Heart right ventricle (tissue), 16 donors: ENCODE measurements around the gene ABHD16B. TPM values are rescaled to one million over a fixed set of nuclear protein-coding genes. Genes with fewer than 3 reads are reported as not detected.

Source experiments
- ATAC-seq, 8 donors: fragments of 200-7000 bp; cut with Tn5 transposase; one replicate each; pipeline ENCODE4 v1.9.1; 2020; ENCODE audit warnings: mild to moderate bottlenecking in 8 of 8, moderate library complexity in 8 of 8, moderate number of reproducible peaks in 1 of 8
- DNase-seq, 2 donors: peaks; one replicate each; pipeline ENCODE4 v3.0.0-alpha.2; 2020
- H3K27ac ChIP-seq, 10 donors: fragments of 200-600 bp; sonication (generic) in 2 of 10; one replicate each; pipeline versions ENCODE4 v1.5.0 to v1.8.0; 2020 to 2022; ENCODE audit warnings: mild to moderate bottlenecking in 3 of 10
- H3K27me3 ChIP-seq, 7 donors: fragments of 200-600 bp; one replicate each; pipeline ENCODE4 v1.8.0; 2021 to 2022; ENCODE audit warnings: mild to moderate bottlenecking in 2 of 7
- H3K36me3 ChIP-seq, 9 donors: fragments of 200-600 bp; sonication (generic) in 1 of 9; one replicate each; pipeline versions ENCODE4 v1.5.0 to v1.8.0; 2020 to 2022; ENCODE audit warnings: mild to moderate bottlenecking in 2 of 9
- H3K4me1 ChIP-seq, 9 donors: fragments of 200-600 bp; sonication (generic) in 1 of 9; one replicate each; pipeline versions ENCODE4 v1.5.0 to v1.8.0; 2020 to 2022; ENCODE audit warnings: mild to moderate bottlenecking in 4 of 9
- H3K4me3 ChIP-seq, 10 donors: fragments of 200-600 bp; sonication (generic) in 2 of 10; one replicate each; pipeline versions ENCODE4 v1.5.0 to v1.8.0; 2020 to 2022; ENCODE audit warnings: mild to moderate bottlenecking in 7 of 10, moderate library complexity in 2 of 10
- H3K9me3 ChIP-seq, 11 donors: fragments of 200-600 bp in 10 of 11; sonication (generic) in 2 of 11; one replicate each; pipeline versions ENCODE4 v1.5.0 to v1.8.0; 2013 to 2022; ENCODE audit warnings: mild to moderate bottlenecking in 2 of 11, control low read depth in 1 of 11, moderate library complexity in 1 of 11
- WGBS, 2 donors: extraction: QIAGEN DNeasy Blood & Tissue Kit; methylation state at CpG; one replicate each; pipeline ENCODE4 v1.1.7; 2013; ENCODE audit warnings: inconsistent platforms in 1 of 2; 5-methylcytosine and 5-hydroxymethylcytosine counted together
- intact Hi-C, 10 donors: fragments of 100-400 bp; cut with DNase I; formaldehyde crosslinking; loops; one replicate each; pipeline versions ENCODE4 v1.11.1 to v1.14.2; 2022
- polyA plus RNA-seq, 2 donors: library from polyadenylated mRNA; stranded (reverse); fragments of 200-250 nt; gene quantifications; one replicate each; pipeline ENCODE4 v1.2.3, GENCODE V29; 2013
- total RNA-seq, 10 donors: library from RNA; stranded (reverse); fragmentation: NEBNext Ultra II Directional in 3 of 10; extraction: Animal tissue kit (Norgen Biotek cat#: 25700) in 3 of 10; gene quantifications; one replicate each; pipeline versions ENCODE4 v1.2.1 to v1.2.4, GENCODE V29; 2021 to 2023
- TF ChIP-seq, protein P1 (sequence below), 9 donors: fragments of 200-600 bp; sonication (generic) in 2 of 9; IDR thresholded peaks; one replicate each; pipeline versions ENCODE4 v1.5.0 to v1.8.0; 2021 to 2022; ENCODE audit warnings: antibody characterized with exemption in 9 of 9, mild to moderate bottlenecking in 5 of 9, moderate library complexity in 1 of 9
- donor health status: Arrhythmogenic right ventricular cardiomyopathy.
- donor health status: ischemic (EF 13 %, LVEDD 7.1; RV severe dilation, severe dysfunction).
- donor health status: healthy with polysubstance abuse.
- donor health status: DM: no; HTN: yes; CAD: no.
- donor health status: DM: no; HTN: no; CAD: no.
- donor health status: ischemic (EF 25% LVEDD 6.9; RV normal size, moderate dysfunction).
- donor health status: ischemic (EF 25% LVEDD 5.7; RV mildly dilated, moderate dysfunction).
- donor health status: healthy.
- donor health status: DM: yes; HTN: yes; CAD: no.
- donor health status: Ischemic cardiomyopathy.
- donor health status: ischemic (EF 35%, LVEDD 5.7; RV mildly dilated, moderate dysfunction).
- donor health status: nonischemic (EF 11% LVEDD 7.7; RV severe dilation, severe dysfunction).
- donor health status: DM: yes; HTN: yes; CAD: no.
- donor health status: PGD.
- donor health status: ischemic (EF 29% LVEDD 5.4; RV normal size, mild dysfunction).
- donor health status: nonischemic (EF 23%, LVEDD 6.1; RV moderate dilation, normal function).

Gene ABHD16B
- total and polyA plus RNA-seq, 12 donors: 0.32 to 0.59 TPM; not detected in 10

DNA sequence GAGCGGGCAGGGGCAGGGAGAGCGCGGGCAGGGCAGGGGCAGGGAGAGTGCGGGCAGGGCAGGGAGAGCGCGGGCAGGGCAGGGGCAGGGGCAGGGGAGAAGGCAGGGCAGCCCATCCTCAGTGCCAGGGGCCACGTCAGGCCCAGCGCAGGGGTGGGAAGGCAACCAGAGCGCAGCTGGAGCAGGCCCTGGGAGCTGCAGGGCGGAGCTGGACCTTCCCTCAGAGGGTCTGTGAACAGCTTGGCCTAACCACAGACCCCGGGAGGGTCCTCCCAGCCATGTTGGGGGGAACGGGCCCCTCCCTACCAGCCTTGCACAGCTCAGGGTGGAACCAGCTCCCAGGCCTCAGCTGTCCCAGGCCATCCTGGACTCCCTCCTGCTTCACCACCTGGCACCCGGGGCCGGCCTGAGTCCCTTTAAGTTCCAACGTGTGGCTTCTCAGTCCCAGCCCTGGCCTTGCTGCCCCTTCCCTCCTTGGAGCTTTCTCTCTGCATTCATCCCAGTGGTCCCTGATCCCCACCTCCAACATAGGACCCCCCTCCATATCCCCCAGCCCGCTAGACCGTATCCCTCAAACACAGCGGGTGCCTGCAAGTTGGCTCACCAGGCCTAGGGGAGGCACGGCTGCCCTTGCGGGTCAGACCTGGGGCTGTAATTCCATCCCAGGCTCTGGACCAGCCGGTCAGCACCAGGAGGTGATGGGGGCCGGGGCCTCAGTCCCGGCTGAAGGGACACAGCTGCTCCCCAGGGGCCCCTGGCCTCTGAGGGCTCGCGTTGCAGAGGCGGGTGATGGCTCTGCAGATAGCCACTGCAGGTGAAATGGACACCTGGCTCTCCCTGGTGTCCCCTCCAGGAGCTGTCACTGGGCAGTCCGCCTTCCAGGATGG, 24.6 kb upstream of the ABHD16B start:
- H3K36me3 ChIP-seq: no peaks in the 10 kb centered on the region
- TF ChIP-seq, protein P1, sequence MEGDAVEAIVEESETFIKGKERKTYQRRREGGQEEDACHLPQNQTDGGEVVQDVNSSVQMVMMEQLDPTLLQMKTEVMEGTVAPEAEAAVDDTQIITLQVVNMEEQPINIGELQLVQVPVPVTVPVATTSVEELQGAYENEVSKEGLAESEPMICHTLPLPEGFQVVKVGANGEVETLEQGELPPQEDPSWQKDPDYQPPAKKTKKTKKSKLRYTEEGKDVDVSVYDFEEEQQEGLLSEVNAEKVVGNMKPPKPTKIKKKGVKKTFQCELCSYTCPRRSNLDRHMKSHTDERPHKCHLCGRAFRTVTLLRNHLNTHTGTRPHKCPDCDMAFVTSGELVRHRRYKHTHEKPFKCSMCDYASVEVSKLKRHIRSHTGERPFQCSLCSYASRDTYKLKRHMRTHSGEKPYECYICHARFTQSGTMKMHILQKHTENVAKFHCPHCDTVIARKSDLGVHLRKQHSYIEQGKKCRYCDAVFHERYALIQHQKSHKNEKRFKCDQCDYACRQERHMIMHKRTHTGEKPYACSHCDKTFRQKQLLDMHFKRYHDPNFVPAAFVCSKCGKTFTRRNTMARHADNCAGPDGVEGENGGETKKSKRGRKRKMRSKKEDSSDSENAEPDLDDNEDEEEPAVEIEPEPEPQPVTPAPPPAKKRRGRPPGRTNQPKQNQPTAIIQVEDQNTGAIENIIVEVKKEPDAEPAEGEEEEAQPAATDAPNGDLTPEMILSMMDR (IDR thresholded peaks at IDR 0.05): no peak
- peaks cover 26 to 40% (median 37%) of the 10 kb centered on the region in 9 donors for H3K4me1 ChIP-seq
- ATAC-seq (no peak), DNase-seq (no peak)
- peaks cover 0 to 24% (median 0%) of the 10 kb centered on the region in 7 donors for H3K27me3 ChIP-seq
- no peaks in the 10 kb centered on the region for H3K9me3 ChIP-seq
- WGBS, 2 donors: 85 to 87% methylated on average over 20 to 27 of the region's 27 CpGs
- H3K4me3 ChIP-seq: no peak overlapping the region
- peak overlapping the region in 2 of 10 donors; percentile 14 to 15 for H3K27ac ChIP-seq
- intact Hi-C loops: no loop called here

DNA sequence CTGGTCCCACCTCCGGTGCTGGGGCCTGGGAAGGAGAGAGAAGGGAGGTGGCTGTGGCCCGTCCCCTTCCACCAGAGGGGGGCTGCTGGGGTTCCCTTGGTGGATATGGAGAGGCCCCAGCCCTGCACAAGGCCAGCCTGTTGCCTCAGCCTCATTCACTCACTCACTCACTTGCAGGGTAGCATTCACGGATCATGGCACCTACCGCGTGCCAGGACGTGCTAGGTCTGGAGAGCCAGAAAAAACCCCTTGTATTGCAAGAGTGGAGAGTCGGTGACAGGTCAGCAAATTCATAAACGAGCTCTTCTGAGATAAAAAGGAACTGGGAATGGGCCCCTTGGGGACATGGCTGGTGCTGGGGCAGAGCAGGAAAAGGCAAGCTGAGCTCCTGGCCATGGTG, 23.8 kb upstream of the ABHD16B start:
- Histone ChIP-seq H3K36me3 (no peaks in the 10 kb centered on the region), H3K27ac (peak overlapping the region in 1 of 10 donors; percentile 15), H3K4me3 (no peak overlapping the region), H3K4me1 (peaks cover 26 to 32% (median 31%) of the 10 kb centered on the region in 9 donors), H3K27me3 (peaks cover 0 to 20% (median 0%) of the 10 kb centered on the region in 7 donors), H3K9me3 (no peaks in the 10 kb centered on the region)
- 59 to 73% methylated on average over 8 of the region's 8 CpGs for WGBS, 2 donors
- TF ChIP-seq, protein P1 (IDR thresholded peaks at IDR 0.05): no peak
- no peak for DNase-seq
- intact Hi-C loops: no loop called here
- no peak for ATAC-seq

DNA sequence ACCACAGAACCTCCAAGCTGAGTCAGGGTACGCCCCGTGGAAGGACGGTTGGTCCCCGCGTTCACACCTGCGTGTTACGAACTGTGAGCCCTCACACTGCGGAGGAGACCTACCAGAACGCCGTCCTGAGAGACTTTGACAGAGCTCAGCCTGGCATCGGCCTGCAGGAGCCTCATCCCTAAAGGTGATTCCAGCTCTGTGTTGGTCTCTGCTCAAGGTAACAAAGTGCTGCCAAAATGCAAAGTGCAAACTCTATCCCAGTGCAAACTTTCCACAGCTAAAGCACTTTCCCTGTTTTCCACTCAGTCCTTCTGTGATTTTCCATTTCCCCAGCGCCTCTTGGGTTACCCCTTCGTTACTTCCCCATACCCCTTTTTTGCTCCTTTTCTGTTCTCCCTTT, 21.7 kb upstream of the ABHD16B start:
- intact Hi-C loops: no loop called here
- TF ChIP-seq, protein P1 (IDR thresholded peaks at IDR 0.05): no peak
- ATAC-seq (no peak), DNase-seq (no peak)
- H3K4me3 ChIP-seq: no peak overlapping the region
- WGBS, 2 donors: 92 to 93% methylated on average over 13 of the region's 13 CpGs
- H3K4me1 ChIP-seq: peaks cover 11 to 24% (median 15%) of the 10 kb centered on the region in 9 donors
- H3K27me3 ChIP-seq: peaks cover 0 to 25% (median 0%) of the 10 kb centered on the region in 7 donors
- no peaks in the 10 kb centered on the region for H3K36me3 ChIP-seq
- no peaks in the 10 kb centered on the region for H3K9me3 ChIP-seq
- no peak overlapping the region for H3K27ac ChIP-seq

DNA sequence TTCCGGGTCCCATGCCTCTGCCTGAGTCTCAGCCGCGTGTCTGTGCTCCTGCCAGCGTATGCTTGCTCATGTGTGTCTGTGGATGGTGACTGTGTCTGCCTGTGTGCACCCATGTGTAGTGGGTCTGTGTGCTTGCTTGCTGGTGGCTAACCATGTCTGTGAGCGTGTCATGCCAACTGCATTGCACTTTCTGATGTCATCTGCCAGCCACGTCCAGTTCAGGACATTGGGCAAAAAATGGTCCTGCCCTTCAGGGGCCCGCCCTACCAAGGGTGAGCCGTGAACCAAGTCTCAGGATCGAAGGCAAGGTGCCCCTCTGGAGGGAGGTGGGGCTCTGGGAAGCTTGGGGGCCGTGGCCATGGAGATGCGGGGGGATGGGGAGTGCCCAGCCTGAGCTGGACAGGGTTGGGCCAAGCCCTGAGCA, 20.9 kb upstream of the ABHD16B start:
- 88 to 92% methylated on average over 11 of the region's 11 CpGs for WGBS, 2 donors
- intact Hi-C loops: no loop called here
- Histone ChIP-seq H3K4me3 (no peak overlapping the region), H3K4me1 (peaks cover 9 to 24% (median 15%) of the 10 kb centered on the region in 9 donors), H3K9me3 (no peaks in the 10 kb centered on the region), H3K27ac (no peak overlapping the region), H3K36me3 (no peaks in the 10 kb centered on the region), H3K27me3 (peaks cover 0 to 33% (median 0%) of the 10 kb centered on the region in 7 donors)
- TF ChIP-seq, protein P1 (IDR thresholded peaks at IDR 0.05): no peak
- ATAC-seq (no peak), DNase-seq (no peak)
